CD4-positive, alpha-beta T cell treated with Interleukin-4 for 4 hours (primary cell): ENCODE measurements around the gene EXOC3L4.

Experiments
- DNase-seq: peaks from one replicate; pipeline ENCODE4 v3.0.0-alpha.2; 2020

The EXOC3L4 gene

GRCh38 chr14:103156651-103157378, 62.3 kb downstream of the EXOC3L4 start:
- DNase-seq: no peak

- no peak for DNase-seq
Measured at GRCh38 chr14:103157969-103158368, 63.4 kb downstream of the EXOC3L4 start.

GRCh38 chr14:103158688-103159087, 64.2 kb downstream of the EXOC3L4 start:
- DNase-seq: no peak
